ENCODE results near the gene RNASE11.

GRCh38 chr14:20631880-20632389 is 44.1 kb upstream of the RNASE11 start:
- TF ChIP-seq, protein P1, sequence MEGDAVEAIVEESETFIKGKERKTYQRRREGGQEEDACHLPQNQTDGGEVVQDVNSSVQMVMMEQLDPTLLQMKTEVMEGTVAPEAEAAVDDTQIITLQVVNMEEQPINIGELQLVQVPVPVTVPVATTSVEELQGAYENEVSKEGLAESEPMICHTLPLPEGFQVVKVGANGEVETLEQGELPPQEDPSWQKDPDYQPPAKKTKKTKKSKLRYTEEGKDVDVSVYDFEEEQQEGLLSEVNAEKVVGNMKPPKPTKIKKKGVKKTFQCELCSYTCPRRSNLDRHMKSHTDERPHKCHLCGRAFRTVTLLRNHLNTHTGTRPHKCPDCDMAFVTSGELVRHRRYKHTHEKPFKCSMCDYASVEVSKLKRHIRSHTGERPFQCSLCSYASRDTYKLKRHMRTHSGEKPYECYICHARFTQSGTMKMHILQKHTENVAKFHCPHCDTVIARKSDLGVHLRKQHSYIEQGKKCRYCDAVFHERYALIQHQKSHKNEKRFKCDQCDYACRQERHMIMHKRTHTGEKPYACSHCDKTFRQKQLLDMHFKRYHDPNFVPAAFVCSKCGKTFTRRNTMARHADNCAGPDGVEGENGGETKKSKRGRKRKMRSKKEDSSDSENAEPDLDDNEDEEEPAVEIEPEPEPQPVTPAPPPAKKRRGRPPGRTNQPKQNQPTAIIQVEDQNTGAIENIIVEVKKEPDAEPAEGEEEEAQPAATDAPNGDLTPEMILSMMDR (optimal IDR thresholded peaks at IDR 0.05 in 1 of 3, IDR thresholded peaks at IDR 0.05 in 1 of 3, conservative IDR thresholded peaks at IDR 0.05 in 1 of 3; ENCODE audit: extremely low read depth in 1 of 3, insufficient read depth in 2 of 3, low read length in 3 of 3) = no peak
- no peak for TF ChIP-seq EZH2 (IDR thresholded peaks at IDR 0.05; ENCODE audit: low read length)
